Fibroblast of the aortic adventitia (primary cell): Measurements from ENCODE around the gene S100A11. TPM values are rescaled to one million over a fixed set of nuclear protein-coding genes. Genes with fewer than 3 reads are reported as not detected.

Source experiments
- DNase-seq: peaks from one replicate; pipeline ENCODE4 v3.0.0-alpha.2; 2010; ENCODE audit warnings: low read depth
- H3K4me3 ChIP-seq: 2 replicates; pipeline ENCODE4 v1.5.1; 2011; ENCODE audit warnings: low read depth, mild to moderate bottlenecking, control low read depth, low read length, moderate library complexity
- CTCF ChIP-seq: IDR thresholded peaks from 2 replicates; pipeline ENCODE4 v1.5.1; 2011; ENCODE audit warnings: mild to moderate bottlenecking, low read length, control low read depth, inconsistent platforms; ENCODE audit not compliant: insufficient read depth
- total RNA-seq: library from RNA; depleted of rRNA; stranded (reverse); fragments of >200 nt; gene quantifications from 2 replicates; pipeline ENCODE4 v1.2.3, GENCODE V29; 2012; ENCODE audit warnings: low replicate concordance

Gene S100A11
- total RNA-seq, 1 donor, result 381 TPM

DNA sequence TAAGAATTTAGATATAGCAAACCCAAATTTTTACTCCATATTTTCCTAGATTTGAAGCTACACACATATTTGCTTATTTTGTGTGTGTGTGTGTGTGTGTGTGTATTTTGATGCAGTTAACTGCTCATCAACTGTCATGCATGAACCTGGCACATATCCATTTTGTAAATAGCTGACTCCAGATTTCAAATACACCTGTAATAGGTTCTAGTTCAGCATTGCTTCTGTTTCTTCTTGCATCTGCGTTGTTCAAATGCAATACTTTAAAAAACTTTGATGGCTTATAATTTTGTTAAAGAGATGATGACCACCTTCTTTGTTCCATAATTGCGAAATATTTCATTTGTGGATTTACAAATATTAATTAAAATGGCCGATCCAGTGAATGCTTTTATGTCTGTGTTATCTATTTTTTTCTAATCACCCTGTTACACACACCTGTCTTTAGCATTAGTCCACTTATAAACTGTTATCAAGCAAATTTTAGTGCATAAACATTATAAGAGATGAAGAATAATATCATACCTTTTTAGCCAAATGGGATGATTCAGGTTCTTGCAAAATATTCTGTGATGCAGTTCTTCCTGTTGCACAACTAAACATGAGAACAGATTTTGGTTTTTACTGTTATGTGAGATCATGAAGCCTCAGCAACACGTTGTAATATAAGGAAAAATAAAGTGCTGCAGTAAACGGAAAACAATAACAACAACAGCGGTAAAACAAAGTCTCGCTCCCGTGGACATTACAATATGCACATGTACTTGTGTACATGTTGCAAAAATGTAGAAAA lies 12.7 kb upstream of the S100A11 start:
- peak; percentile 87 for DNase-seq
- H3K4me3 ChIP-seq, result no peak overlapping the region
- no peak for TF ChIP-seq CTCF

DNA sequence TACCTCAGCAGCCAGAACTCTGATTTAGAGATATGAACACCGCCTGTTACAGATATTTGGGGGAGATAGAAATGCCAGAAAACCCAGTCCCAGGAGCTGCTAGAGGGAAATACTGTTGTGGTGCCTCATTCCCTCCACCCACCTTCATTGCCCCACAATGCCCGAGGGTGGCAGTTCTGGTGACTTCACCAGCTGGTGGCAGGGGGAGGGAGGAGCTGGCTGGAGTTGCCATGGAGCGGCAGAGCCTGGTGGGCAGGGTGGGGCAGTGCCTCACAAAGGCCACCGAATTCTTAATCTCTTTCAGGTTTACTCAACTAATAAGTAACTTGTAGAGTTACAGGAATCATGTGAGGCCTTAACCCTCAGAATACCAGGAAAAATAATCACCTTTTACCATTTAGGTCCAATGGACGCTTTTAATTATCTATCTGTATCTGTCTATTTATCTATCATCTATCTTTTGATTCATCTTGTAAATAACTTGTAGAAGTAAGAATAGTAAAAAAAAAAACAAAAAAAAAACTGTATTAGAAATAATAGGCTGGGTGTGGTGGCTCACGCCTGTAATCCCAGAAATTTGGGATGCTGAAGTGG lies 11.7 kb upstream of the S100A11 start:
- no peak for DNase-seq
- peak overlapping the region; percentile 33 for H3K4me3 ChIP-seq
- TF ChIP-seq CTCF, result no peak

DNA sequence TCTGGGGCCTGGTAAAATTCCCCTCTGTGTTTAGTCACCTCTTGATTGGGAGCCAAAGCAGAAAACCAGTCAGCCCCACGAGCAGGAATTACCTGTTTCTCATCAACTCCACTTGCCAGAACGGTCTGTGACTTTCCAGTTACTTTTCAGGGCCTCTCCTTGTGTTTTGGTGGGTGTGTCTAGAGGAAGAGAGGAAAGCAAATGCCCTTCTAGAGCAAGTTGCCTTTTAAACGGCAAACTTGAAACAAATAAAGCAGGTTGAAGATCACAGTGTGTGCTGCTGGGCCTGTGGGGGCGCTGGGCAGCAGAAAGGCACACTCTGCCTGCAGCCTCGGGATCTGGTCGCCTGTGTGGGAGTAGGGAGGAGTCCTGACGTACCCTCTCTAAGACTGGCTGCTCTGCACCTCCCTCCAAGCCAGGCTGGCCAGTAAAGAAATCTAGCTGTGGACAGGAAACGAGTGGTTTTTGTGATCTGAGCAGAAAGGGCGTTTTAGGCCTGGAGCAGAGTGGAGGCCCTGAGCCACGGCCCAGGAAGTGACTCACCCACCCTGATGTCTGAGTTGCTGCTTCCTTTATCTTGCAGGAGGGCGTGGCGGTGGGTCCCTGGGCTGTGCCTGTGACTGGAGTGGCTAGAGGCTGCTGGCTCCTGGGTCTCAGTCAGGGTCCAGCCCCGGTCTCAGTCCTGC lies 11.1 kb upstream of the S100A11 start:
- peak; percentile 70 for TF ChIP-seq CTCF
- H3K4me3 ChIP-seq, result peak overlapping the region; percentile 50
- peak; percentile 99 for DNase-seq

DNA sequence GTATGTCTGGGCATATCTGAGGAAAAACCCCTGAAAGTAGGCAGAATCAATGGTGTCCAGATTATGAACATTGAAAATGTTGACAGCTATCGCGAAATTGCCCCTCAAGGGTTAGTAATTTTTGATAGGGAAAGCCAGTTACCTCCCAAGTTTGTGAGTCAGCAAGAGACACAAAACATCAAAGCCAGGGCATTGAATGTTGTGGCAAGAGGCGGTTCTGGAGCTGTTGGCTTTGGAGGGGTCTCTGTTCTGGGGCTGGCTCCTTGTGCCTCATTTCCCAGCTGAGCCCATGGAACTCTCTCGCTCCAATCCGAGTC lies 10.6 kb upstream of the S100A11 start:
- no peak for TF ChIP-seq CTCF

GRCh38 chr1:152044386-152044785 lies 7.6 kb upstream of the S100A11 start:
- H3K4me3 ChIP-seq, result no peak overlapping the region
- TF ChIP-seq CTCF, result no peak
- DNase-seq, result peak; percentile 32

More for the DNA sequence above, 10.6 kb upstream of the S100A11 start:
- H3K4me3 ChIP-seq, result peak overlapping the region; percentile 50
- DNase-seq, result no peak

DNA sequence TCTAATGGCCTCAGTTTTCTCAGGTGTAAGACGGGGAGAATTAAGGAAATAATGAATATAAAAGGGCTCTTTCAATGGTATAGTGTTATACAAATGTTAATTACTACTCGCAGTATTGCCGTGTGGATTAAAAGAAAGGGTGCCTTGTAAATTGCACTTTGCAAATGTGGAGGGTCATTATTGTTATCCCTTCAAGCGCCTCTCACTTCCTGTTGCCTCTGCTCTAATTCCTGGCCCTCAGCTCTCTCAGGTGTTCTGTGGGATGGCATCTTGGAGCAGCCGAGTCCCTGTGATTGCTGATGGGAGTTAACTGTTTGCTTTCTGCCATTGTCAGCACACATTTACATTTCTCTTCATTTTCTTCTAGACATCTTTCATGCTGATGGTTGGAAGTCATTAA lies 7.1 kb upstream of the S100A11 start:
- no peak for TF ChIP-seq CTCF
- DNase-seq, result no peak
- no peak overlapping the region for H3K4me3 ChIP-seq
